Left ventricle myocardium inferior (tissue), 1 donor: ENCODE results near the gene EGLN1. TPM values are rescaled to one million over a fixed set of nuclear protein-coding genes. Genes with fewer than 3 reads are reported as not detected.
"Not testable (repeated sequence)": the region's sequence is repeated elsewhere in the genome, so short reads cannot be mapped to it uniquely, and the experiment has no call there.

Experiments used
- DNase-seq: peaks from one replicate; pipeline ENCODE4 v3.0.0-alpha.2; 2020
- H3K27ac ChIP-seq: fragments of 200-600 bp; replicated peaks from 2 replicates; pipeline ENCODE4 v1.8.0; 2021
- H3K27me3 ChIP-seq: fragments of 200-600 bp; 2 replicates; pipeline ENCODE4 v1.8.0; 2021; ENCODE audit warnings: low read depth
- H3K36me3 ChIP-seq: fragments of 200-600 bp; 2 replicates; pipeline ENCODE4 v1.8.0; 2021
- H3K4me1 ChIP-seq: fragments of 200-600 bp; 2 replicates; pipeline ENCODE4 v1.8.0; 2021
- H3K4me3 ChIP-seq: fragments of 200-600 bp; 2 replicates; pipeline ENCODE4 v1.8.0; 2021; ENCODE audit warnings: mild to moderate bottlenecking, moderate library complexity
- H3K9me3 ChIP-seq: fragments of 200-600 bp; replicated peaks from 2 replicates; pipeline ENCODE4 v1.8.0; 2021
- CTCF ChIP-seq: fragments of 200-600 bp; IDR thresholded peaks from 2 replicates; pipeline ENCODE4 v1.8.0; 2021; ENCODE audit warnings: antibody characterized with exemption, mild to moderate bottlenecking, borderline replicate concordance
- intact Hi-C: fragments of 100-400 bp; cut with micrococcal nuclease; formaldehyde crosslinking; loops from one replicate; pipeline ENCODE4 v1.11.0; 2022
- long read RNA-seq: library from polyadenylated mRNA; unstranded; transcript quantifications from one replicate; pipeline ENCODE4 v2.0.0, GENCODE V29; 2021
- total RNA-seq: library from RNA; stranded (reverse); fragmentation: NEBNext Ultra II Directional; extraction: Animal tissue kit (Norgen Biotek cat#: 25700); gene quantifications from one replicate; pipeline ENCODE4 v1.2.1, GENCODE V29; 2021
- donor health status: DM: no; HTN: yes; CAD: no; lungs with severe emphysema.

EGLN1 gene
- 83.2 TPM for total RNA-seq
- long read RNA-seq, full-length matches to known transcripts, result 296 of 331 reads
- long read RNA-seq, partial matches to known transcripts, result 1 of 331 reads
- long read RNA-seq, other reads (novel, unspliced or antisense), result 34 of 331 reads

- intact Hi-C loops, result no loop called here
- peaks cover 79% of the 10 kb centered on the region for H3K4me1 ChIP-seq
- H3K4me3 ChIP-seq, result peak within 1 kb of the TSS; percentile 85
- H3K27me3 ChIP-seq, result no peaks in the 10 kb centered on the region
- TF ChIP-seq CTCF, result peak; percentile 37
- no peaks in the 10 kb centered on the region for H3K36me3 ChIP-seq
- H3K9me3 ChIP-seq, result no peaks in the 10 kb centered on the region
- peak within 1 kb of the TSS; percentile 100 for H3K27ac ChIP-seq
- DNase-seq, result peak; percentile 89
Observed at GRCh38 chr1:231421971-231422797, at the start of gene EGLN1. TSS of gene EGLN1 (minus strand) at chr1:231422287. CDS start at chr1:231421888, 399 bp downstream.

GRCh38 chr1:231471500-231471899, 49.4 kb upstream of the EGLN1 start:
- H3K4me3 ChIP-seq, DNase-seq, H3K27ac ChIP-seq, intact Hi-C loops, H3K27me3 ChIP-seq, H3K4me1 ChIP-seq, H3K36me3 ChIP-seq, H3K9me3 ChIP-seq: not testable (repeated sequence)

GRCh38 chr1:231471027-231471426, 48.9 kb upstream of the EGLN1 start:
- H3K27me3 ChIP-seq, H3K4me1 ChIP-seq, intact Hi-C loops, H3K9me3 ChIP-seq, DNase-seq, H3K27ac ChIP-seq, H3K36me3 ChIP-seq, H3K4me3 ChIP-seq: not testable (repeated sequence)

GRCh38 chr1:231467986-231468385, 45.9 kb upstream of the EGLN1 start:
- intact Hi-C loops, result no loop called here
- H3K9me3 ChIP-seq, result peaks cover 15% of the 10 kb centered on the region
- H3K27me3 ChIP-seq, result no peaks in the 10 kb centered on the region
- H3K4me1 ChIP-seq, result no peaks in the 10 kb centered on the region
- DNase-seq, result no peak
- H3K4me3 ChIP-seq, result no peak overlapping the region
- H3K27ac ChIP-seq, result no peak overlapping the region
- no peaks in the 10 kb centered on the region for H3K36me3 ChIP-seq
- TF ChIP-seq CTCF, result no peak

GRCh38 chr1:231465051-231465450, 43.0 kb upstream of the EGLN1 start:
- H3K27me3 ChIP-seq, result no peaks in the 10 kb centered on the region
- no peaks in the 10 kb centered on the region for H3K36me3 ChIP-seq
- H3K9me3 ChIP-seq, result peaks cover 15% of the 10 kb centered on the region
- no peaks in the 10 kb centered on the region for H3K4me1 ChIP-seq
- no peak for TF ChIP-seq CTCF
- H3K4me3 ChIP-seq, result no peak overlapping the region
- intact Hi-C loops, result no loop called here
- DNase-seq, result no peak
- no peak overlapping the region for H3K27ac ChIP-seq

- intact Hi-C loops, result no loop called here
- Histone ChIP-seq H3K36me3 (no peaks in the 10 kb centered on the region), H3K4me3 (no peak overlapping the region), H3K9me3 (peaks cover 19% of the 10 kb centered on the region), H3K27ac (no peak overlapping the region), H3K27me3 (no peaks in the 10 kb centered on the region), H3K4me1 (no peaks in the 10 kb centered on the region)
- no peak for TF ChIP-seq CTCF
- no peak for DNase-seq
Observed at GRCh38 chr1:231463541-231463940, 41.5 kb upstream of the EGLN1 start.
